K562 (cell line): ENCODE measurements around the gene MDK. TPM values are rescaled to one million over a fixed set of nuclear protein-coding genes. Genes with fewer than 3 reads are reported as not detected.

Source experiments
- ATAC-seq: fragments of 200-7000 bp; cut with Tn5 transposase; 3 replicates; pipeline ENCODE4 v1.9.1; 2020; ENCODE audit warnings: moderate library complexity
- BruUV-seq: library from RNA; stranded (reverse); fragments of 400-500 nt; replicated peaks from 2 replicates; lab custom pipeline; 2021; lab: Mats Ljungman, UMichigan
- CTCF ChIA-PET: fragments of 300-600 bp; formaldehyde crosslinking; extraction: SDS; loops from one replicate; lab custom pipeline; 2021; ENCODE audit warnings: low intra/inter-chr PET ratio; lab: Yijun Ruan, JAX
- POLR2A ChIA-PET: fragments of 300-600, 350-650 bp; sonication (Branson Sonifier 250); formaldehyde crosslinking; extraction: SDS; loops from one replicate; lab custom pipeline; 2021; ENCODE audit warnings: antibody characterized with exemption, inconsistent platforms; lab: Yijun Ruan, JAX
- DNase-seq, 4 experiments: peaks; one replicate each; pipeline versions ENCODE4 v3.0.0 to v3.0.0-alpha.2; 2011 to 2018; ENCODE audit warnings: low spot score in 3 of 4, mixed read lengths in 3 of 4; ENCODE audit errors: extremely low read depth in 1 of 4
- FAIRE-seq: peaks from 2 replicates; lab custom pipeline; 2011; peaks lifted over from hg19 to GRCh38; lab: Jason Lieb, UNC
- H2AFZ ChIP-seq: 2 replicates; pipeline ENCODE4 v1.6.0; 2011; ENCODE audit warnings: low read depth, low read length, control low read depth, inconsistent platforms
- H3K27ac ChIP-seq: fragments of 200-600 bp; 3 replicates; pipeline ENCODE4 v1.8.0; 2011; ENCODE audit warnings: low read depth, mild to moderate bottlenecking, control low read depth, inconsistent platforms, low read length, moderate library complexity, mixed read lengths; ENCODE audit errors: extremely low read depth
- H3K27me3 ChIP-seq, 2 experiments: fragments of 300-600 bp in 1 of 2; 2 replicates in 1 of 2; 3 replicates in 1 of 2; pipeline versions ENCODE4 v1.6.0 to v1.8.0; 2011; ENCODE audit warnings: inconsistent platforms in 2 of 2, low read length in 2 of 2, mild to moderate bottlenecking in 1 of 2, mixed read lengths in 1 of 2, moderate library complexity in 1 of 2; ENCODE audit not compliant: control insufficient read depth in 2 of 2, insufficient read depth in 2 of 2
- H3K36me3 ChIP-seq: fragments of 300-600 bp; 3 replicates; pipeline ENCODE4 v1.8.0; 2011; ENCODE audit warnings: mild to moderate bottlenecking, low read length, inconsistent platforms; ENCODE audit not compliant: control insufficient read depth, insufficient read depth
- H3K4me1 ChIP-seq, 2 experiments: fragments of 200-600 bp in 1 of 2; replicated peaks in 1 of 2; 2 replicates in 1 of 2; 3 replicates in 1 of 2; pipeline versions ENCODE4 v1.5.1 to v1.8.0; 2011; ENCODE audit warnings: inconsistent platforms in 2 of 2, low read length in 2 of 2, mild to moderate bottlenecking in 1 of 2, mixed read lengths in 1 of 2, moderate library complexity in 1 of 2; ENCODE audit not compliant: control insufficient read depth in 2 of 2, insufficient read depth in 2 of 2
- H3K4me2 ChIP-seq: 2 replicates; pipeline ENCODE4 v1.6.1; 2011; ENCODE audit warnings: low read length, control low read depth, inconsistent platforms, mixed read lengths; ENCODE audit not compliant: insufficient read depth
- H3K4me3 ChIP-seq: fragments of 200-600 bp; sonication (generic), shearing (Covaris generic); 2 replicates; pipeline ENCODE4 v1.5.1; 2016; ENCODE audit warnings: control low read depth, inconsistent platforms
- H3K79me2 ChIP-seq: fragments of 200-600 bp; 3 replicates; pipeline ENCODE4 v1.8.0; 2011; ENCODE audit warnings: low read length, inconsistent platforms; ENCODE audit not compliant: control insufficient read depth, insufficient read depth
- H3K9ac ChIP-seq, 2 experiments: 2 replicates each; pipeline versions ENCODE4 v1.6.0 to v1.6.1; 2011; ENCODE audit warnings: low read depth in 2 of 2, low read length in 2 of 2, control low read depth in 1 of 2, inconsistent platforms in 1 of 2, mild to moderate bottlenecking in 1 of 2, mixed read lengths in 1 of 2; ENCODE audit not compliant: insufficient read depth in 1 of 2
- H3K9me1 ChIP-seq: one replicate; pipeline ENCODE4 v1.6.0; 2011; ENCODE audit warnings: inconsistent platforms, mild to moderate bottlenecking, low read length, moderate library complexity; ENCODE audit not compliant: control insufficient read depth, insufficient read depth
- H3K9me3 ChIP-seq: replicated peaks from 2 replicates; pipeline ENCODE4 v1.5.1; 2011; ENCODE audit warnings: low read depth, low read length, inconsistent platforms; ENCODE audit not compliant: control insufficient read depth, insufficient read depth
- H4K20me1 ChIP-seq: replicated peaks from 2 replicates; pipeline ENCODE4 v1.6.1; 2011; ENCODE audit warnings: low read length, inconsistent platforms, mixed read lengths; ENCODE audit not compliant: control insufficient read depth, insufficient read depth
- ARHGAP35 ChIP-seq: fragments of 450-650 bp; IDR thresholded peaks from 2 replicates; pipeline ENCODE4 v1.6.1; 2018; ENCODE audit not compliant: partially characterized antibody
- ARNT ChIP-seq, 2 experiments: fragments of 450-650 bp; IDR thresholded peaks; 2 replicates each; pipeline ENCODE4 v1.6.1; 2016; ENCODE audit warnings: mild to moderate bottlenecking in 1 of 2
- CEBPZ ChIP-seq: fragments of 150-350 bp; IDR thresholded peaks from 2 replicates; pipeline ENCODE4 v1.6.1; 2014; ENCODE audit warnings: low read depth, mild to moderate bottlenecking, low read length, borderline replicate concordance
- HINFP ChIP-seq: fragments of 450-650 bp; conservative IDR thresholded peaks from 2 replicates; pipeline ENCODE4 v1.6.1; 2016; ENCODE audit warnings: missing genetic modification characterization, low read depth, mild to moderate bottlenecking, control low read depth, missing compliant biosample characterization
- LCOR ChIP-seq: sonication (generic); formaldehyde crosslinking; IDR thresholded peaks from 2 replicates; pipeline ENCODE4 v1.8.0; 2022; ENCODE audit warnings: mild to moderate bottlenecking, missing genetic modification reagents
- MTA2 ChIP-seq: fragments of 450-650 bp; IDR thresholded peaks from 2 replicates; pipeline ENCODE4 v1.6.1; 2016; ENCODE audit warnings: low read depth
- PHB2 ChIP-seq: fragments of 450-650 bp; IDR thresholded peaks from 2 replicates; pipeline ENCODE4 v1.6.1; 2017; ENCODE audit warnings: low read depth
- RBFOX2 ChIP-seq: fragments of 200-400 bp; formaldehyde crosslinking; IDR thresholded peaks from 2 replicates; pipeline ENCODE4 v1.6.1; 2017; ENCODE audit warnings: low read depth, mild to moderate bottlenecking, low read length, moderate library complexity
- RFX7 ChIP-seq: fragments of 250-450 bp; sonication (Bioruptor Pico); IDR thresholded peaks from 2 replicates; pipeline ENCODE4 v1.5.1; 2021; ENCODE audit warnings: mild to moderate bottlenecking
- SUPT5H ChIP-seq: fragments of 450-650 bp; IDR thresholded peaks from 2 replicates; pipeline ENCODE4 v1.6.1; 2016
- ZBTB33 ChIP-seq: sonication (generic); formaldehyde crosslinking; IDR thresholded peaks from 2 replicates; pipeline ENCODE4 v1.8.1; 2023; ENCODE audit warnings: mild to moderate bottlenecking, missing genetic modification reagents
- ZKSCAN8 ChIP-seq: fragments of 200-800 bp; sonication (Bioruptor generic); IDR thresholded peaks from 2 replicates; pipeline ENCODE4 v1.6.1; 2016; ENCODE audit warnings: missing genetic modification characterization, missing compliant biosample characterization
- ZNF212 ChIP-seq: fragments of 450-650 bp; formaldehyde crosslinking; IDR thresholded peaks from 2 replicates; pipeline ENCODE4 v1.4.0; 2020; ENCODE audit warnings: mild to moderate bottlenecking
- ZNF395 ChIP-seq: fragments of 200-800 bp; sonication (Bioruptor generic); IDR thresholded peaks from 2 replicates; pipeline ENCODE4 v1.6.1; 2017; ENCODE audit warnings: missing genetic modification characterization, missing compliant biosample characterization
- WGBS: fragments of 100-300 bp; shearing (Covaris generic); methylation state at CpG from one replicate; pipeline ENCODE4 v1.1.6; 2016; ENCODE audit warnings: low coverage, mixed read lengths; ENCODE audit not compliant: insufficient coverage; ENCODE audit errors: missing lambda C conversion rate; 5-methylcytosine and 5-hydroxymethylcytosine counted together
- in situ Hi-C: fragments of 300-500 bp; cut with MboI; formaldehyde crosslinking; loops from 4 replicates; pipeline ENCODE4 v1.15.0; 2018; ENCODE audit warnings: inconsistent platforms, mixed read lengths
- intact Hi-C: fragments of 100-400 bp; cut with micrococcal nuclease; formaldehyde crosslinking; loops from 2 replicates; pipeline ENCODE4 v1.14.2; 2022
- polyA plus RNA-seq, 8 experiments: library from polyadenylated mRNA; depleted of rRNA in 4 of 8; stranded (reverse) in 5 of 8; unstranded in 3 of 8; fragments of >200 nt; fragmentation: Nextera tagmentation in 2 of 8; fragmentation: Illumina TruSeq in 1 of 8; extraction: Ambion mirVana in 2 of 8; extraction: Trizol in 1 of 8; gene quantifications; 2 replicates each; pipeline versions ENCODE4 v1.2.1 to v1.2.3, GENCODE V29; 2011 to 2014; ENCODE audit warnings: inconsistent platforms in 1 of 8, missing spikeins in 1 of 8
- total RNA-seq, 7 experiments: library from RNA; depleted of rRNA in 6 of 7; stranded (reverse); fragments of >200 nt in 6 of 7; fragmentation: Illumina TruSeq in 2 of 7; extraction: Trizol in 2 of 7; gene quantifications; 2 replicates each; pipeline versions ENCODE4 v1.2.1 to v1.2.3, GENCODE V29; 2011 to 2021; ENCODE audit warnings: low replicate concordance in 1 of 7

The MDK gene
- total and polyA plus RNA-seq, 9 of the 15 experiments (the other 6 are each of a cell fraction or from before 2014, with no cell fraction given) = 20.7 to 700 (median 350) TPM

- WGBS = 81% methylated on average over 11 of the region's 11 CpGs
- peak overlapping the region in 1 of 2 experiments; percentile 81; a peak in 1 of 4 replicates for H3K9ac ChIP-seq
- intact Hi-C loops (no loop called here), in situ Hi-C loops (no loop called here)
- BruUV-seq = no TSS peak
- no peak overlapping the region for H2AFZ ChIP-seq
- peaks cover 42% of the 10 kb centered on the region; the same call in 1 of the 3 replicates for H3K36me3 ChIP-seq
- FAIRE-seq = no peak
- H3K27ac ChIP-seq = peak overlapping the region; percentile 53; the same call in 1 of the 3 replicates
- peaks cover 4% of the 10 kb centered on the region for H3K9me1 ChIP-seq
- H3K79me2 ChIP-seq = peaks cover 76% of the 10 kb centered on the region
- no peak overlapping the region for H3K4me3 ChIP-seq
- H3K9me3 ChIP-seq = no peaks in the 10 kb centered on the region
- ChIA-PET CTCF (no interaction called here), POLR2A (interaction anchor here (1.1 kb wide), 1 partner anchor 10 kb away, joined by 4 read pairs; the partner anchor contains the start of gene DGKZ)
- peaks cover 38 to 51% of the 10 kb centered on the region in 2 experiments for H3K4me1 ChIP-seq
- H4K20me1 ChIP-seq = peaks cover 6% of the 10 kb centered on the region
- no peak for DNase-seq
- no peaks in the 10 kb centered on the region for H3K27me3 ChIP-seq
- peak; percentile 8; the same call in 2 of the 3 replicates for ATAC-seq
- H3K4me2 ChIP-seq = no peak overlapping the region
- TF ChIP-seq ZBTB33 (CRISPR knock-in tag) = no peak
- TF ChIP-seq MTA2 = no peak
- TF ChIP-seq ZNF395 (CRISPR knock-in tag) = 0 out of 2 replicates have a peak, but pooled peaks have one; percentile 57
- TF ChIP-seq SUPT5H = no peak
- no peak for TF ChIP-seq PHB2
- peak; percentile 43; the same call in 1 of the 2 replicates for TF ChIP-seq RBFOX2
- TF ChIP-seq LCOR (CRISPR knock-in tag) = no peak
- no peak for TF ChIP-seq ARHGAP35
- TF ChIP-seq ARNT (IDR thresholded peaks at IDR 0.05) = no peak
- no peak for TF ChIP-seq ZKSCAN8 (CRISPR knock-in tag)
- TF ChIP-seq RFX7 (CRISPR knock-in tag) = no peak
- no peak for TF ChIP-seq CEBPZ
- no peak for TF ChIP-seq HINFP (tag)
- TF ChIP-seq ZNF212 (CRISPR knock-in tag) = no peak
These were observed 24.0 kb upstream of the MDK start for GRCh38 chr11:46357483-46357936.
